ENCODE data around the gene CD63. TPM values are rescaled to one million over a fixed set of nuclear protein-coding genes. Genes with fewer than 3 reads are reported as not detected.
A peak's percentile ranks its signal among the peaks of the same experiment; 100 is the strongest.

CD63 gene
- total RNA-seq, 1 experiment from 2014 or later = 409 TPM

GRCh38 chr12:55724940-55725309, 3.9 kb downstream of the CD63 start (continued):
- TF ChIP-seq ELF4 (CRISPR knock-in tag; IDR thresholded peaks at IDR 0.05; ENCODE audit: low read depth) (no peak), ATF3 (CRISPR knock-in tag; conservative IDR thresholded peaks at IDR 0.05) (no peak), ZNF219 (CRISPR knock-in tag; IDR thresholded peaks at IDR 0.05; ENCODE audit: borderline replicate concordance) (no peak), ZNF423 (CRISPR knock-in tag; IDR thresholded peaks at IDR 0.05) (no peak)

GRCh38 chr12:55724226-55724939, 4.4 kb downstream of the CD63 start:
- POLR2A ChIA-PET = interaction anchor here (0.5 kb wide), 1 partner anchor 21 kb away, joined by 3 read pairs; no protein-coding TSS in a partner anchor
- H3K27me3 Mint-ChIP-seq (ENCODE audit: low read depth) = no peaks in the 10 kb centered on the region
- TF ChIP-seq KAT7 (CRISPR knock-in tag; IDR thresholded peaks at IDR 0.05; ENCODE audit: borderline replicate concordance) (no peak), GTF2I (CRISPR knock-in tag; conservative IDR thresholded peaks at IDR 0.05) (no peak), ZNF219 (CRISPR knock-in tag; IDR thresholded peaks at IDR 0.05; ENCODE audit: borderline replicate concordance) (no peak), ZNF317 (CRISPR knock-in tag; IDR thresholded peaks at IDR 0.05; ENCODE audit: borderline replicate concordance, low read depth) (no peak), ATF6 (CRISPR knock-in tag; IDR thresholded peaks at IDR 0.05) (no peak), E2F4 (CRISPR knock-in tag; IDR thresholded peaks at IDR 0.05; ENCODE audit: borderline replicate concordance, low read depth) (no peak), ZNF425 (CRISPR knock-in tag; conservative IDR thresholded peaks at IDR 0.05) (no peak), ETV6 (CRISPR knock-in tag; IDR thresholded peaks at IDR 0.05) (no peak), ARID4B (CRISPR knock-in tag; IDR thresholded peaks at IDR 0.05; ENCODE audit: borderline replicate concordance) (no peak), AFF4 (CRISPR knock-in tag; IDR thresholded peaks at IDR 0.05; ENCODE audit: borderline replicate concordance) (no peak), ERG (CRISPR knock-in tag; IDR thresholded peaks at IDR 0.05) (no peak), STAT6 (CRISPR knock-in tag; conservative IDR thresholded peaks at IDR 0.05; ENCODE audit: low read depth) (no peak)

More at GRCh38 chr12:55724226-55724939, 4.4 kb downstream of the CD63 start:
- no peaks in the 10 kb centered on the region for H3K9me3 Mint-ChIP-seq
- ATAC-seq (peak; percentile 18), DNase-seq (ENCODE audit: low spot score) (peak; percentile 76)
- CTCF ChIA-PET = interaction anchor here (0.5 to 10.8 kb wide), 15 partner anchors 9 to 304 kb away, joined by 3 to 160 read pairs (median 4); partner anchors contain the start of genes BLOC1S1, ITGA7, ORMDL2 and RAB5B
- H3K4me3 Mint-ChIP-seq = no peak overlapping the region
- H3K27ac Mint-ChIP-seq = no peak overlapping the region
- H3K4me1 Mint-ChIP-seq = peaks cover 16% of the 10 kb centered on the region
- peaks cover 20% of the 10 kb centered on the region for H3K36me3 Mint-ChIP-seq

All from WTC11 (cell line).